Stimulated activated CD8-positive, alpha-beta memory T cell treated with anti-CD3 and anti-CD28 coated beads, Interleukin-12 subunit alpha, Interleukin-12 subunit beta, amount 100 ng/mL, for 4 hours (primary cell): ENCODE data around the gene LYPD6B.

Experiments
- DNase-seq: peaks from one replicate; pipeline ENCODE4 v3.0.0-alpha.2; 2020; ENCODE audit warnings: low read depth

Gene LYPD6B

DNA sequence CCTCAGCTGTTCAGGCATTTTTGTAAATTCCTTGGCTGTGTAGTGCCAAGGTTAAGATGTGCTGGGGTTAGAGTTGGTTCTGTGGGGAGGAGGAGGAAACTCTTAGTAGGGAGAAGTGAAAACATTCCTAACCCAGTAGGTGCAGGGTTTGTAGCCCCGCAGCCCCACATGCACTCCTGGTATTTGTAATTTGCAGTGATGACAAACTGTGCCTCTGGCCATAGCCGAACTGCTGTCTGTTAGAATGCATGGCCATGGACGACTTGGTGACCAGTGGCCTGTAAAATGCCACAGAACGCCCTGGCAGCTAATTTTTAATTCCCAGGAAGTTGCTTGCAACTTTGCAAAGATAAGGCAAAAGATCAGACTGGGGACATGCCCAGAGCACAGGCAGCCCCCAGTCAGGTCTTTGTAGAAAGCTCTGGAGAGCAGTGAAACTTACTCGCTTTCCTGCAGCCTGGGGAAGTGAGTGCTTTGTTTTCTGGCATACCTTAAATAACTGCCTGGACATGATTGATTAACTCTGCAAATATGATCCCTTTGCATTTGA is 38.4 kb downstream of the LYPD6B start:
- no peak for DNase-seq

GRCh38 chr2:149077861-149078260 is 39.4 kb downstream of the LYPD6B start:
- DNase-seq: no peak

DNA sequence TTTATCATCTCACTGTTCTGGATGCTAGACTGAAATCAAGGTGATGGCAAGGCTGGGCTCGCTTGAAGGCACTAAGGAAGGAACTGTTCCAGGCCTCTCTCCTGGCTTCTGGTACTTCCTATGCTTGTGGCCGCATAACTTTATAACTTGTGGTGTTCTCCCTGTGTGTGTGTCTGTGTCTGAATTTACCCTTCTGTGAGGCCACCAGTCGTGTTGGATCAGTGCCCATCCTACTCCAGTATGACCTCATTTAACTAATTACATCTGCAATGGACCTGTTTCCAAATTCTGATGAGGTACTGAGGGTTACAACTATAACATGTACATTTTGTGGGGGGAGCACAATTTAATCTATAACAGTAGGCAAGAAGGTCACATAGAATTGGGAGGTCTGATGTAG is 41.6 kb downstream of the LYPD6B start:
- no peak for DNase-seq

- DNase-seq: no peak
Measured at GRCh38 chr2:149080971-149081370, 42.5 kb downstream of the LYPD6B start.

DNA sequence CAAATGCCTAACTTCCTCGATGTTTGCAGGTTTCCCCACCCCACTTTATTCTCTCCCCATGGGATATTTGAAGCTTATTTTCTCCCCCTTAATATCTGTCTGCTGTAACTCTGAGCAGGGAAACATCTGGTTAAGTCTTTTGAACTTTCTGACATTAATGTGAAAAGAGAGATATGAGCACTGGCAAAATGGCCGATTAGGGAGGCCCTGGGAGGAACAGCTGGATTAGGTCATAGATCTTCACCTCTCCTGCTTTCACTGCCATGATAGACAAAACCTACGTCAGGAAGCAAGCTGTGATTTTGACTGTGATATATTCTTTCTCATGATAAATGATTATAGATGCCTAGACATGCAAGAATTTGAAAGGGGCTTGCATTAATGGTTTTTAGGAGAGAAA is 43.6 kb downstream of the LYPD6B start:
- DNase-seq: no peak

DNA sequence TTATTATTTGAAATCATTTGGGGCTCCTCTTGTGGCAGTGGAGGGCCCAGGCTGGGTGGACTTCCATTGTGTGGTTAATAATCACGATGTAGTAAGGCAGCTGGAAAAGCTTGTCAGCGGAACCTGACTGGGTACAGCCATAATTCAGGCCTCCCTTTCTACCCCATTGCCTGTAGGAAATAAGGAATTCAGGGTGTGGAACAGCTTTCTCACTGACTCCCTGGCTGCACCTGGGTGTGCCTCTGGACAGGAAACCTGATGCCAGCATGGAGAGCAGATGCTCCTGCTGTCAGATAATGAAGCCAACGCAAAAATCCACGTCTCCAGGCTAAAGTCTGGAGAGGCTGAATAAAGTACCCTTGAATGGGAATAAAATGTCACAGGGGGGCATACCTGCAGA is 44.2 kb downstream of the LYPD6B start:
- DNase-seq: no peak

DNA sequence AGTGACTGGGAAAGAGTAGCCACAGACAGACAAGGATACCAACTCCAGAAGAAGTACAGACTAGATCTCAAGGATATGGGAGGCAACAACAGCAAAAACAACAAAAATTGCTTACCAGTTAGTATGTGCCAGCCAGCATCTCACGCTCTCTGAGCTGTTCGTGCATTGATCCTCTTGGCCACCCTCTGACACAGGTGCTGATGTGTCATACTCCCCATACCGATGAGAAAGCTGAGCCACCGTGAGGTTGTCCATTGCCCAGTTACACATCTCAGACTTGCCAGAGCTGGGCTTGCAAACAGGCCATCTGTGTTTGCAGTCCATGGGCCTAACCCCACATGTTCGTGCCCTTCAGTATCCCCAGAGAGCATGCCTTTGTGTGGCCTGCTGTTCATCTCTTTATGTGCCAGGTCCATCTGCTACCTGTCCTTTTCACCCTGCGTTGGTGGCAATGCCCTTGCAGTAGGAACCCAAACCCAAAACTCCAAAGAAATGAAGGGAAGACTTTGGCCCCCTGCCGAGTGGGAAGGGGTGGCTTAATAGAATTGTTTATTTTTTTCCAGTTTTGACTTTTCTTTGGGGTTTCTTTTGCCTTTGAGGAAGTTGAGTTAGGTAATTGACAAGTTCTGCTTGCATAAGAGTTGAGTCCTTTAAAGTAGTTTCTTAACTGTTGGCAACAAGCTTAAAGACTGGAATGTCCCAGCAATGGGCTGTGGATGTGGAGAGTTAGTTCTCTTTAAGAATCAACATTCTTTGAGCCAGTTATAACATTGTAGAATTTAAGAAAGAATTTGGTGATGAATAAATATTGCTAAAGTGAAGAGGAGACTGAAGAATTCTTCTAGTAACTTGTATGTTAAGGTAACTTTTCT is 46.7 kb downstream of the LYPD6B start:
- no peak for DNase-seq

- DNase-seq: no peak
Measured at GRCh38 chr2:149087751-149088150, 49.3 kb downstream of the LYPD6B start.

DNA sequence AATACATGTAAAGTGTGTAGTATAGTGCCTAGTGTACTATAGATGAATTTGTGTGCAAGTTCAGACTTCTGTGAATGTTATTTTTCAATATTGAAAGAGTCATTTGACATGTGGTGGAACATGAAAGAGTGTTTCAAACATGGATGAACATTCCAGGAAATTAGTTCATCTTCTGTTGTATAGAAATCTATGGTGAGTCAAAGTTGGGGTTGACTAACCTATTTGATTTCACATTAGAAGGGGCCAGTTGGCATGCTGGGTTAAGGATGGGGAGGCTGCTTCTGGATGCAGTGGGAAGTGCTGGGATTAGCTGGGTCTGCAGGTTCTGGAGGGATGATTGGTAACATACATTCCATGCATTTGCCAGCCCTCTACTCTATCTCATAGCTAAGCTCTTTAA is 50.6 kb downstream of the LYPD6B start:
- no peak for DNase-seq

GRCh38 chr2:149090706-149091105 is 52.2 kb downstream of the LYPD6B start:
- DNase-seq: no peak

GRCh38 chr2:149093579-149093978 is 55.1 kb downstream of the LYPD6B start:
- no peak for DNase-seq

- no peak for DNase-seq
Measured at GRCh38 chr2:149094217-149095015, 55.9 kb downstream of the LYPD6B start.

GRCh38 chr2:149098701-149099100 is 60.2 kb downstream of the LYPD6B start:
- no peak for DNase-seq

DNA sequence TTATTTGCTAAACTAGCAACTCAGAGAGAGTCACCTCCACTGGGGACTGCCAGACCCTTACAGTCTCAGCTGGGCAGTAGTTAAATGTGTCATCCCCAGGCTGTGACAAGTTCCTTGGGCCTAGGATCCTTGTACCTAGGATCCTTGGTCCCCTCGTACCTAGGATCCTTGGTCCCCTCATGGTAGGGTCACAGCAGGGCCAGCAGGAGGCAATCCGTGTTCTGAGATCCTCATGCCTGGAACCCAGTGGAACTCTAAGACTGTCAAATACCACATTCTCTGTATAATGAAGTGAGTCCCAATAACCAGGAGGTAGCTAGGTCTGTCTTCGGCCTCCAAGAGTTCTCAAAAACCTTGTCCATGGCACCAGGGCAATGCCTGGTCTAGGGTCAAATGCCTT is 60.8 kb downstream of the LYPD6B start:
- no peak for DNase-seq

GRCh38 chr2:149100739-149101699 is 62.5 kb downstream of the LYPD6B start:
- DNase-seq: no peak

GRCh38 chr2:149101818-149102217 is 63.3 kb downstream of the LYPD6B start:
- no peak for DNase-seq

DNA sequence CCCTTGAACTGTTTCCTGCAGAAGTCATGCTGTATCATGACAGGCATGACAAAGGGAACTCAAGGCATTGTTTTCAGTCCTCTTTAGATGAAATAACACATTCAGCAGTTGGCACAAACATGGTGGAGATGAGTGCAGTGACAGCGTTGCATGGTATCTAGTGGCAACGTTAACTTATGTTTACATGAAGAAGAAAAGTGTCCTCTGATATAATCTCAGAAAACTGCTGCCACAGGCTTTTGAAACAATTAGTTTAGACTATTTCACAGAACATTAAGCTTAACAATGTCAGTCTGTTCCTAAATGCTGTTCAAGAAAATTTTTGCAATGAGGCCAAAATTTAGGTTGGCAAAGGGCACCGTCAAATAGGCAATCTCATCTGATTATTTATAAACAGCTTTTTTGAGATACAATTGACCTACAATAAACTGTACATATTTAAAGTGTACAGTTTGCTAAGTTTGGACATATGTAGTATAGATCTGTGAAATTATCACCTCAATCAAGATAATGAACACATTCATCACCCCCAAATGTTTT is 64.7 kb downstream of the LYPD6B start:
- DNase-seq: no peak

DNA sequence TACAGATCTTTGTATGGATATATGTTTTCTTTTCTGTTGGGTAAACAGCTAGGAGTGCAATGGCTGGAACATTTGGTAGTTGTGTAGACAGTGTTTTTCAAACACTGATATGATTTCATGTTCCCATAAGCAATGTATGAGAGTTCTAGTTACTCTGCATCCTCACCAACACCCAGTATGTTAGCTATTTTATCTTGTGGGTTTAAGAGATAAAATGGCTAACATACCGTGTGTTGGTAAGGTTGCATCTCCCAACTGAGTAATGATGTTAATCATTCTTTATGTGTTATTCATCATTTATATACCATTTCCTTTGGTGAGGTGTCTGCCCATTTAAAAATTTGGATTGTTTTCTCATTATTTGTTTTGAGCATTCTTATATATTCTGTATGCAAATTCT is 65.7 kb downstream of the LYPD6B start:
- DNase-seq: no peak

DNA sequence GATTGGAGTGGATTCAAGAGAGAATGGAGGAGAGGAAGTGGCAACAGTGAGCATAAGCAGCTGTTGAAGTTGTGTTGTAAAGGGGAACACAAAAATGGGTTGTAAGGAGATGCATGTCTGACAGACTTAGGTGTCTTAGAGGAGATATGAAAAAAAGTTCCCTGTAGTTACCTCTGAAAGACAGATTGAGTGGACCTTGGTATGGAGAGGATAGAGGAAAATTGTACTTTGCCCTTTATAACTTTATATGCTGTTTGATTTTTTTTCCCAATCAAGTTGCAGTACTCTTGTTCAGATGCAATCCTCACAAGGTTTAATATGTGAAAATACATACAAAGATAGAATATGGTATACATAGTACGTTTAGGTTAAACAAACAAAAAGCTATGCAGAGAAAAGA is 73.6 kb downstream of the LYPD6B start:
- DNase-seq: no peak

DNA sequence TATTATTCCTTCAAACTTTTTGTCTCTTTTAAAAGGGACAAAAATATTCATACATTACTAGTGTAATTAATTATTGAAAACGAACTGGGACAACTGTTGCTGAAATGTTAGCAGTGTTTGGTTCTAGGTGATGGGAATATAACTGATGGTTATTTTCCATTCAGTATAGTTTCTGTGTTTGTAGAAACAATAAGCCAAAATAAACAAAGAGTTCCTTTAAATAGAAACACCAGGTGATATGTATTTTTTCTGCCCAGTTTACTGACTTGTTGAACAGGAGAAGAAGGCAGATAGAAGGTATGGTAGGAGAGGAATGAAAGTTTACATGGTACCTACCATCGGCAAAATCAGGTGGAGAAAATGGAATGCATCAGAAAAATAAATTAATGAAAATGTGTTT is 74.2 kb downstream of the LYPD6B start:
- no peak for DNase-seq

GRCh38 chr2:149115781-149116180 is 77.3 kb downstream of the LYPD6B start:
- no peak for DNase-seq

DNA sequence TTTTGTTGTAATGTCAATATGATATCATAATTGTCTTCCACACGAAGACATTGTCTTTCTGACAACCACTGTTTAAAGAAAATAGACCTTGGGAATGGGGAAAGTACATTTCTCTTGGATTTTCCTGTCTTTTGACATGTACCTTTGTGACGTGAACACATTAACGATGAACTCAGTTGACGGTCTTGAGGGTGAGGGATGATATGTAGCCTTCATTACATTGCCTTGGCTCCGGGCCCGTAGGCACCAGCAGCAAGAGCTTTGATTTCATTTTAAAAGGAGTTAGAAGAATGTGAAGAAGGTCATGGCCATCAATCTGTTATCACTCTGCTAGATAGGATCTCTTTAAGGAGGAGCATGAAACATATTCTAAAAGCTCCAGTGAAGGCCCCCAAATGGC is 80.9 kb downstream of the LYPD6B start:
- DNase-seq: no peak
